ENCODE measurements around the gene ENPP3. TPM values are rescaled to one million over a fixed set of nuclear protein-coding genes. Genes with fewer than 3 reads are reported as not detected.

The ENPP3 gene
- total and polyA plus RNA-seq, 2 donors (not counting 1 experiment from before 2014, with no cell fraction given), result 0.18 to 0.25 TPM

GRCh38 chr6:131635384-131636340 is 1.4 kb upstream of the ENPP3 start:
- Histone ChIP-seq H3K4me2 (replicated peaks; ENCODE audit: low read depth, low read length, poor library complexity, severe bottlenecking) (peak overlapping the region; percentile 18), H3K4me3 (ENCODE audit: control extremely low read depth in 1 of 5, extremely low read depth in 1 of 5, insufficient read depth in 1 of 5, low read depth in 2 of 5, low read length in 4 of 5) (no peak overlapping the region), H3K9ac (ENCODE audit: low read length) (no peak overlapping the region), H3K9me3 (ENCODE audit: control extremely low read depth in 1 of 3, control insufficient read depth in 2 of 3, insufficient read depth in 1 of 3, low read length in 2 of 3) (no peaks in the 10 kb centered on the region), H2AFZ (ENCODE audit: insufficient read depth, low read depth, low read length, poor library complexity, severe bottlenecking) (no peak overlapping the region), H3K27me3 (replicated peaks in 1 of 4; ENCODE audit: control extremely low read depth in 1 of 4, control insufficient read depth in 3 of 4, insufficient read depth in 4 of 4, low read length in 3 of 4) (peaks cover 0 to 3% (median 0%) of the 10 kb centered on the region in 4 experiments), H3K4me1 (ENCODE audit: control insufficient read depth in 2 of 2, insufficient read depth in 2 of 2, low read length in 2 of 2) (peaks cover 10 to 19% of the 10 kb centered on the region in 2 donors), H3K79me2 (ENCODE audit: control insufficient read depth, insufficient read depth, low read length) (no peaks in the 10 kb centered on the region), H3K27ac (ENCODE audit: low read length in 2 of 2) (no peak overlapping the region), H4K20me1 (ENCODE audit: control insufficient read depth, insufficient read depth, low read length, poor library complexity, severe bottlenecking) (no peaks in the 10 kb centered on the region), H3K36me3 (replicated peaks in 1 of 2; ENCODE audit: control extremely low read depth in 1 of 2, control insufficient read depth in 1 of 2, extremely low read depth in 1 of 2, insufficient read depth in 2 of 2, low read length in 1 of 2) (no peaks in the 10 kb centered on the region)
- TF ChIP-seq CTCF (IDR thresholded peaks at IDR 0.05), result no peak
- TF ChIP-seq EZH2 (IDR thresholded peaks at IDR 0.05; ENCODE audit: borderline replicate concordance, insufficient read depth, low read depth, low read length, poor library complexity, severe bottlenecking), result no peak
- peaks cover 14% of the 10 kb centered on the region for H3K4me1 Mint-ChIP-seq
- peak overlapping the region; percentile 8 for H3K27ac Mint-ChIP-seq
- H3K4me3 Mint-ChIP-seq, result peak overlapping the region; percentile 8
- DNase-seq (peak; percentile 50), ATAC-seq (ENCODE audit: low read depth) (peak; percentile 87)
- 89% methylated on average over 8 of the region's 11 CpGs for WGBS (ENCODE audit: insufficient coverage)
- no peaks in the 10 kb centered on the region for H3K9me3 Mint-ChIP-seq (ENCODE audit: insufficient read depth)
- H3K27me3 Mint-ChIP-seq, result peaks cover 19% of the 10 kb centered on the region
- CTCF ChIA-PET, result interaction anchor here (0.5 kb wide), 1 partner anchor 10 kb away, joined by 3 read pairs; no protein-coding TSS in a partner anchor
- POLR2A ChIA-PET, result interaction anchor here (0.9 kb wide), 1 partner anchor 7 kb away, joined by 3 read pairs; no protein-coding TSS in a partner anchor
- intact Hi-C loops (cut with micrococcal nuclease), result no loop called here

GRCh38 chr6:131638013-131638412 is 911 bp downstream of the ENPP3 start:
- H3K79me2 ChIP-seq (ENCODE audit: control insufficient read depth, insufficient read depth, low read length), result no peaks in the 10 kb centered on the region
- H3K4me3 ChIP-seq (ENCODE audit: control extremely low read depth in 1 of 5, extremely low read depth in 1 of 5, insufficient read depth in 1 of 5, low read depth in 2 of 5, low read length in 4 of 5), result no peak overlapping the region
- no peaks in the 10 kb centered on the region for H3K9me3 ChIP-seq (ENCODE audit: control extremely low read depth in 1 of 3, control insufficient read depth in 2 of 3, insufficient read depth in 1 of 3, low read length in 2 of 3)
- H3K36me3 ChIP-seq (replicated peaks in 1 of 2; ENCODE audit: control extremely low read depth in 1 of 2, control insufficient read depth in 1 of 2, extremely low read depth in 1 of 2, insufficient read depth in 2 of 2, low read length in 1 of 2), result no peaks in the 10 kb centered on the region
- ChIA-PET POLR2A (no interaction called here), CTCF (interaction anchor here (0.7 to 2.6 kb wide), 3 partner anchors 9 to 56 kb away, joined by 3 to 15 read pairs (median 3); partner anchors contain the start of gene MED23)
- WGBS (ENCODE audit: insufficient coverage), result 71% methylated on average over 1 of the region's 2 CpGs
- no peak overlapping the region for H3K9ac ChIP-seq (ENCODE audit: low read length)
- no peaks in the 10 kb centered on the region for H4K20me1 ChIP-seq (ENCODE audit: control insufficient read depth, insufficient read depth, low read length, poor library complexity, severe bottlenecking)
- H2AFZ ChIP-seq (ENCODE audit: insufficient read depth, low read depth, low read length, poor library complexity, severe bottlenecking), result no peak overlapping the region
- DNase-seq (no peak), ATAC-seq (ENCODE audit: low read depth) (no peak)
- Mint-ChIP-seq H3K27me3 (peaks cover 22% of the 10 kb centered on the region), H3K9me3 (ENCODE audit: insufficient read depth) (no peaks in the 10 kb centered on the region), H3K4me3 (no peak overlapping the region), H3K27ac (no peak overlapping the region), H3K4me1 (peaks cover 14% of the 10 kb centered on the region)
- no peak overlapping the region for H3K4me2 ChIP-seq (replicated peaks; ENCODE audit: low read depth, low read length, poor library complexity, severe bottlenecking)
- H3K4me1 ChIP-seq (ENCODE audit: control insufficient read depth in 2 of 2, insufficient read depth in 2 of 2, low read length in 2 of 2), result peaks cover 10 to 19% of the 10 kb centered on the region in 2 donors
- no peak overlapping the region for H3K27ac ChIP-seq (ENCODE audit: low read length in 2 of 2)
- intact Hi-C loops (cut with micrococcal nuclease), result no loop called here
- peaks cover 0 to 3% (median 0%) of the 10 kb centered on the region in 4 experiments for H3K27me3 ChIP-seq (replicated peaks in 1 of 4; ENCODE audit: control extremely low read depth in 1 of 4, control insufficient read depth in 3 of 4, insufficient read depth in 4 of 4, low read length in 3 of 4)
- no peak for TF ChIP-seq EZH2 (IDR thresholded peaks at IDR 0.05; ENCODE audit: borderline replicate concordance, insufficient read depth, low read depth, low read length, poor library complexity, severe bottlenecking)
- no peak for TF ChIP-seq CTCF (IDR thresholded peaks at IDR 0.05)
